IPS DF 19.7 (cell line): ENCODE results near the gene CHDH.

Experiments
- DNase-seq: peaks from one replicate; pipeline ENCODE4 v3.0.0-alpha.2; 2013; ENCODE audit warnings: low read depth, low spot score

Gene CHDH

GRCh38 chr3:53849916-53850315, 3.7 kb upstream of the CHDH start:
- DNase-seq, result no peak

DNA sequence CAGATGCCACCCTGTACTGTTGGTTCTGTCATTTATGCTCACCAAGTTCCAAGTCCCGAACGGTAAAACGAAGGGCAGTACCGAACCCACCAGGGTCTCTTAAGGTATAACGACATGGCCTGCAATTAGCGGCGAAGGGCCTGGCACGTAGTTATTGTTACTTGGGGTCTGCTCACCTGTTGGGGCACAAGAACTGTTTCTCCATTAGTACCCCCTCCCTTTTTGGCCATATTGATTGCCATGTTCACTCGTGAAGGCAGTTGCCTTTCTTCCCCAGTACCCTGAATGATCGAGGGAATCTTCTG, 584 bp upstream of the CHDH start:
- no peak for DNase-seq

GRCh38 chr3:53845881-53846133, 412 bp downstream of the CHDH start:
- no peak for DNase-seq

- DNase-seq, result no peak
Observed at GRCh38 chr3:53845103-53845880, 927 bp downstream of the CHDH start.

DNA sequence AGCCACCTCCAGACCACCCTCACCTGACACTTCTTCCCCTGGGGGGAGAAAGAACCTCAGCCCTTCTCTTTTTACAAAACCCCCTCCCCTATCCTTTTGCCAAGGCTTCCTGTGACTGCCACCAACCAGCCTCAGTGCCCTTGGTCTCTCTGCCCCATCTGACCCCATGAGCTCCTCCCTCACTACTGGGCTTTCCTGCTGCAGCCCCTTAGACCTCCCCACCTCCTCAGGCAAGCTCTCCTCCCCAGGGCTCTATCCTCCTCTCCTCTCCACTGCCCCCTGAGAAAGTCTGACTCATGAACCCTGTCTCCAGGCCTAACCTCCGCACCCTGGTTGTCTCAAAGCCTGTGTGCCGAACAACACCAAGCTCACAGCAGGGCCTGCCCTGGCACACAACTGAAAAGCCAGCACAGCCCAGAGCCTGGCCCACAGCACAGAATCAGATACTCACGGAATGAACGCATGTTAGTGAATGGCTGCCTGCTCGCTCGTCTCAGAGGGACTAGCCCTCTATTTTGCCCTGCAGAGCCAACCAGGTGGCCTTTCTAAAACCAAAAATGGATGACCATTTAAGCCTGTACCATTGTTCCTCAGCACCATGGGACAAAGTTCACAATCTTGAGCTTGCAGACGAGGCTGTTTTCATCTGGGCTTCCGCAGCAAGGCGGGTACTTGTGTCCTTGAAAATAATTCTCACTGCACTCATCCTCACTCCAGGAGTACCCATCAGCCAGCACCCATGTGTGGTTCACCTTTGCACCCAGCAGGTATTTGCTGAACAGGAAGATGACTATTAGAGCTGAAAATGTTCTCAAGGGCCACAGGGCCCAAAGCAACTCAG, 1.7 kb downstream of the CHDH start:
- DNase-seq, result no peak

GRCh38 chr3:53843195-53844177, 2.7 kb downstream of the CHDH start:
- no peak for DNase-seq

DNA sequence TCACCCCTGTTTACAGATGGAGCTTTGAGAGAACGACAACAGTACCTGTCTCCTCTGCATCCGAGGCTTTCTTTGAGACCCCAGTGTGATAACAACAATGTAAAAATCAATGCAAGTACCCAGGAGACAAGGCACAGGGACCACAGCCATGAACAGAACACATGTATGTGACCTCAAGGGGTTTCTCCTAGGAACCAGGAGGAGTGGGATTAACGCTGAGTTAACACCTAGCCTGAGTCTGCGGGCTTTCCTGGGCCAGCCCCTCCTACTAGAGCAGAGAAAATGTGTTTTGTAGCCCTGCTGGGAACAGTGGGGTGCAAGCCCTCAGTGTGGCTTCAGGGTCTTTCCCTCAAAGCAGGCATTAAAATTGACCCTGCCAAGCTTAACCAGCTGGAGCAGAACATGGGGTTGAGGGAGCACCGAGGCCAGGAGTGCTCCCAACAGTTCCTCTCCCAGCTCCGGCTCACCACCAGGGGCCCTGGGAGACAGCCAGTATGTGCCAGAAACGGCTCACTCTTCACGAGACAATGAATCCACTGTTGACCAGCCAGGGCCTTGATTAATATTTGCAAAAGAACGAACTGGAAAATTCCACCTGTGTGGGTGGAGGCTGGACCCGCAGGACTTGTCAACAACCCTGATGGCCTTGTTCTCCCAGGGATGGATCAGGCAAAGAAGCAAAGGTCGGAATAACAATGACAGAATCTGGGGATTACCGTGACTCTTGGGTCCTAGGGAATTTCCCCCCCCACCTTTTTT, 3.6 kb downstream of the CHDH start:
- DNase-seq, result no peak

DNA sequence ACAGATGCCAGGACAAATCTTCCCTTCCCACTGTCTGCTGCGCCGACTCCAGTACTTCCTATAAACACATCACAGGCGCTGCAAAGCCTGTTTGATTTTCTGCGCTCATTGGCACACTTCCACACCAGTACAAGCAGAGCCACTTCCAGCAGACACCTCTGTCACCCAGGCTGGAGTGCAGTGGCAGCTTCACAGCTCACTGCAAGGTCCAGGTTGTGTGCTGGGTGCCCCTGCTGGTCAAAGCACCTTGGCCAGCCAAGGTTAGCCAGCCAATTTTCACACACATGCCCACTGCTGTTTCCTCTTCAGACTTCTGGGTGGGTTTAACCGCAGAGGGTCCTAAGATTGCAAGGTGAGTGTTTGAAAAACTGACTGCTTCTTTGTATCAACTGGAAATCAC, 4.9 kb downstream of the CHDH start:
- DNase-seq, result no peak

- no peak for DNase-seq
Observed at GRCh38 chr3:53837331-53837730, 8.9 kb downstream of the CHDH start.

DNA sequence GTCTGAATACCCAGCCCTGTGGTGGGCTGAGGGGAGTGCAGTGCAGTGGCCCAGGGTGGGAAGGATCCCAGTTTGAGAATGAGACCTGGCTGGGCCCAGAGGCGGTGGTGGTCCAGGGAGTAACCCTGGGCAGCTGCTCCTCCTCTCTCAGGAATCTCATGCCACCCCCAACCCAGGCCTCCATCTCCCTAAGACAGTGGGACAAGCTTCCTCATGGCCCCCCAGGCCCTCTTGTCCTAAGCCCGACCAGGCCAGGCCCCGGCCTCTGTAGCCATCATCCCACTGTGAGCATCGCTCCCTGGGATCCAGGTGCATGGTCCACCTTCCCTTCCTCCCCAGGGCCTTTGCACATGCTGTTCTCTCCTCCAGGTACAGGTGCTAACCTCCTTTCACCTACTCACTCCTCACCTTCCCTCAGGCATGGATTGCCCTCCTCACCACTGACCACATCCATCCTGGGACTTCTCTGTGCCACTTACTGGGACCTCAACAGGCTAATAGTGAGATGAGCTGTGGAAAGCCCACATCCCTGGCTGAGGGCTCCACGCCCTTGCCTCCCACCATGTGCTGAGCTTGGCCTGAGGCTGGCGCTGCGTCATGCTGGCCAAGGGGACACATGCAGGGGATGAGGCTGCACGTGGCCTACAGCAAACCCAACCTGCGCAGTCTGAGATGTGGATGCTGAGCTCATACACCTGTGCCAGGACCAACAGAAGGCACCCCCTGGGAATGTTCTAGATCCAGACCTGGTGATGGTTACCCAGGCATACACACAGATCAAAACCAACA, 9.9 kb downstream of the CHDH start:
- DNase-seq, result no peak

GRCh38 chr3:53835257-53835656, 11.0 kb downstream of the CHDH start:
- DNase-seq, result no peak

DNA sequence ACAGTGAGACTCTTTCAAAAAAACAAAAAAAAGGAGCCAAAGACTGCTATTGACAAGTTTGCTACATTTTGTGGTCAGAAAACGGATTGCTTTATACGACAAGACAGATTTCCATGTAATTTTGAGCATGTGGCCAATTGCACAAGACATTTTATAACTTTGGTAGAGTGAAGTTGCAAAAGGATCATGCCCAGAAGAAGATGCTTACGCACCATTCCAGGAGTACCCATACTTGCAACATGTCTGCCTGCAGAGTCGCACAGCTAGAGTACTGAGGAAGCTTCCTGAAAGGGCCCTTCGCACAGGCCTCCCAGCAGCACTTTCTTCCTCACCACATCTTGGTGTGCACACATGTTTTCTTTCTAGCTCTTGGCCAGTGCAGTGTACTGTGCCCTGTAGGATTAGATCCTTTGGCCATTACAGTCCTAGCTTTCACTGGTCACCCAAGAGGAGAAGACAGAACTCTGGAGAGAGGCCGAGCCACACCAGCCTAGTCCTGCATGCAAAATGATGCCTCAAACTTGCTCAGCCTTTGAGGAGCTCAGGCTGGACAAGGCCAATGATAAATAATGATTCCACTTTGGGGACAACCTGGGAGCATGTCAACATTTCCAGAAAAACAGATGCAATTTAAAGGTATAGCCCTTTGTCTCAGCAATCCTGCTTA, 11.7 kb downstream of the CHDH start:
- no peak for DNase-seq

- no peak for DNase-seq
Observed at GRCh38 chr3:53833700-53834099, 12.5 kb downstream of the CHDH start.

DNA sequence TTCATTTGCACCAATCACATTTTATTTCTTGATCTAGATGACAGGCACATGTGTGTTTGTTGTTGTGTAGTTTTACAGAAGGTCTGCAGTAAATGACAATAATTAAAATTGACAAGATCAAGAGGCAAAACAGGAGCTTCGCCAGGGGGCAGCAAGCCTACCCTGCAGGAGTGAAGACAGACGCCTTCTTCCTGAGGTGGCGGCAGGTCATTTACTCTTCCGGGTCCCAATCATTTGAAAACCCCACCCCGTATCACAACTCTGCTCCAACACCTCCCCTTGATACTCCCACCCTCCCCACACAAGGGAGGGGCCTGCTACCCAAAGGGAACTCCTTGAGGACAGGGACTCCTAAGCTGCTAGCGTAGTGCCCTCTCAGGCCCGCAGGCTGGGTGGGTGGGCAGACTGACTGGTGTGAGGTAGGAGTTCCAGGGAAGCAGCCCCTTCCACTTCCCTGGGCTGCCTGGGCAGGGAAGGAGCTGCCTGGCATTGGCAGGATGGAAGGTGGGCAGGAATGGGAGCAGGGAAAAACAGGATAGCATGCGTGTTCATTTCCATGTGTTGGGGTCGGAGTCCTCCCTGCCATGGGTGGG, 13.1 kb downstream of the CHDH start:
- DNase-seq, result no peak

GRCh38 chr3:53830944-53831343, 15.3 kb downstream of the CHDH start:
- DNase-seq, result no peak

DNA sequence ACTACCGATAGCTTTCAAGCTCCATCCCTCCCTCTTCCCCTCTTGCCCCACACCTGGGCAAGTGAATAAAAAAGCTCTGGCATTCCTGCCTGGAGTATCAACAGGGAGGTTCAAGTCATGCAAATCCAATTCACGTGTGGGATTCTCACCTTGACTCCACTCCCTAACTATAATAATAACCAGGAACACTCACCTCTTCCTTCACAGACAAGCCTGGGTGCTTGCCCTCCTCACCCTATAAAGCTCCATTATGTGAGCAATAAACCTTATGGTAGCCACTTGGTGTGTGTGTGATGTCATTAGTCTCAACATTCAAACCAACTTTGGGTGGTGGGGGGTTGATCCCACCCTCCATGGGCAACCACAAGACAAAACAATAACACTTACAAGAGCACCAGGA, 16.6 kb downstream of the CHDH start:
- no peak for DNase-seq

GRCh38 chr3:53828581-53828980, 17.6 kb downstream of the CHDH start:
- DNase-seq, result no peak

- no peak for DNase-seq
Observed at GRCh38 chr3:53826048-53826447, 20.2 kb downstream of the CHDH start.

DNA sequence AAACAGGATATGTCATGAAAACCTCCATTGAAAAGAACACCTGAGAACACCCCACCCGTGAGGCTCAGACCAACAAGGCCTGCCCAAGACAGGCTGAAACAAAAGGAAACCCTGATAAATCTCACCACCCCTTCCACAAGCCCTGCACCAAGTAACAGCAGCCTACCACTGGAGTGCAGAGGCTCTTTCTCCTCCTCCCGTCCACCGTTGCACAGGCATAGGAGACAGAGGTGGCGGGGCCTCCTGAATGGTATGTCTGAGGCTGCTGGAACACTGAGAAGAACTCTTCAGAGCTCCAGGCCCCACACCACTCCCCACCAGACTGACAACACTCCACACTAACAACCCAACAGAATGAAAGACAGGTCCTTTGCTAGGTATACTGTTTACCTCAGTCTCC, 21.4 kb downstream of the CHDH start:
- DNase-seq, result no peak
